Measurements from ENCODE around the gene MRPL12.

- TF ChIP-seq, protein P1, sequence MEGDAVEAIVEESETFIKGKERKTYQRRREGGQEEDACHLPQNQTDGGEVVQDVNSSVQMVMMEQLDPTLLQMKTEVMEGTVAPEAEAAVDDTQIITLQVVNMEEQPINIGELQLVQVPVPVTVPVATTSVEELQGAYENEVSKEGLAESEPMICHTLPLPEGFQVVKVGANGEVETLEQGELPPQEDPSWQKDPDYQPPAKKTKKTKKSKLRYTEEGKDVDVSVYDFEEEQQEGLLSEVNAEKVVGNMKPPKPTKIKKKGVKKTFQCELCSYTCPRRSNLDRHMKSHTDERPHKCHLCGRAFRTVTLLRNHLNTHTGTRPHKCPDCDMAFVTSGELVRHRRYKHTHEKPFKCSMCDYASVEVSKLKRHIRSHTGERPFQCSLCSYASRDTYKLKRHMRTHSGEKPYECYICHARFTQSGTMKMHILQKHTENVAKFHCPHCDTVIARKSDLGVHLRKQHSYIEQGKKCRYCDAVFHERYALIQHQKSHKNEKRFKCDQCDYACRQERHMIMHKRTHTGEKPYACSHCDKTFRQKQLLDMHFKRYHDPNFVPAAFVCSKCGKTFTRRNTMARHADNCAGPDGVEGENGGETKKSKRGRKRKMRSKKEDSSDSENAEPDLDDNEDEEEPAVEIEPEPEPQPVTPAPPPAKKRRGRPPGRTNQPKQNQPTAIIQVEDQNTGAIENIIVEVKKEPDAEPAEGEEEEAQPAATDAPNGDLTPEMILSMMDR (IDR thresholded peaks at IDR 0.05): peak in 1 of 6 experiments; percentile 16
- no peak for TF ChIP-seq POLR2A (IDR thresholded peaks at IDR 0.05)
These were observed 31.5 kb downstream of the MRPL12 start for GRCh38 chr17:81734405-81735263.
